Activated gamma-delta T cell treated with anti-CD3 and anti-CD28 coated beads, Interleukin-2, amount 50 U/mL, for 16 hours (primary cell): Measurements from ENCODE around the gene IL17REL.
A peak's percentile ranks its signal among the peaks of the same experiment; 100 is the strongest.
"Not testable (repeated sequence)": the region's sequence is repeated elsewhere in the genome, so short reads cannot be mapped to it uniquely, and the experiment has no call there.

Experiments
- DNase-seq: peaks from one replicate; pipeline ENCODE4 v3.0.0-alpha.2; 2020; ENCODE audit warnings: low read depth

Gene IL17REL

GRCh38 chr22:49986325-49986724, 26.2 kb downstream of the IL17REL start:
- no peak for DNase-seq

- DNase-seq: no peak
These were observed 29.2 kb downstream of the IL17REL start for GRCh38 chr22:49983148-49984042.

- not testable (repeated sequence) for DNase-seq
These were observed 30.8 kb downstream of the IL17REL start for GRCh38 chr22:49981799-49982198.

- no peak for DNase-seq
These were observed 32.8 kb downstream of the IL17REL start for GRCh38 chr22:49979587-49980264.

- no peak for DNase-seq
These were observed 35.0 kb downstream of the IL17REL start for GRCh38 chr22:49977578-49977977.

- DNase-seq: no peak
These were observed 36.0 kb downstream of the IL17REL start for GRCh38 chr22:49976439-49977175.

- DNase-seq: no peak
These were observed 36.8 kb downstream of the IL17REL start for GRCh38 chr22:49975543-49976389.

- DNase-seq: no peak
These were observed 39.3 kb downstream of the IL17REL start for GRCh38 chr22:49973018-49973961.

GRCh38 chr22:49972163-49973017, 40.2 kb downstream of the IL17REL start:
- no peak for DNase-seq

- DNase-seq: peak; percentile 57
These were observed 41.1 kb downstream of the IL17REL start for GRCh38 chr22:49971232-49972162.

- DNase-seq: peak; percentile 94
These were observed 41.9 kb downstream of the IL17REL start for GRCh38 chr22:49970528-49971231.

GRCh38 chr22:49969751-49970527, 42.6 kb downstream of the IL17REL start:
- no peak for DNase-seq

- DNase-seq: no peak
These were observed 43.5 kb downstream of the IL17REL start for GRCh38 chr22:49968831-49969661.

GRCh38 chr22:49968313-49968830, 44.2 kb downstream of the IL17REL start:
- DNase-seq: no peak

- DNase-seq: no peak
These were observed 44.8 kb downstream of the IL17REL start for GRCh38 chr22:49967706-49968208.
